CD4-positive, alpha-beta T cell treated with Interleukin-1 beta for 1 hour (primary cell): ENCODE data around the gene LRRC74B.
"Not testable (repeated sequence)": the region's sequence is repeated elsewhere in the genome, so short reads cannot be mapped to it uniquely, and the experiment has no call there.

Experiments
- DNase-seq, 2 donors: peaks; one replicate each; pipeline ENCODE4 v3.0.0-alpha.2; 2020 to 2022

The LRRC74B gene

GRCh38 chr22:21032037-21032867, 13.5 kb upstream of the LRRC74B start, which contains the start of gene SLC7A4:
SLC7A4 (minus strand) TSS chr22:21032561; CDS start chr22:21031812, 749 bp downstream.
- DNase-seq: no peak

GRCh38 chr22:21032868-21033688, 12.7 kb upstream of the LRRC74B start:
- DNase-seq: no peak

- no peak for DNase-seq
Measured at GRCh38 chr22:21033895-21034294, 11.9 kb upstream of the LRRC74B start.

- no peak for DNase-seq
Measured at GRCh38 chr22:21034989-21035388, 10.8 kb upstream of the LRRC74B start.

- no peak for DNase-seq
Measured at GRCh38 chr22:21038405-21038804, 7.3 kb upstream of the LRRC74B start.

GRCh38 chr22:21039158-21039557, 6.6 kb upstream of the LRRC74B start:
- DNase-seq: not testable (repeated sequence)

- no peak for DNase-seq
Measured at GRCh38 chr22:21041937-21042336, 3.8 kb upstream of the LRRC74B start.

- no peak for DNase-seq
Measured at GRCh38 chr22:21042978-21043859, 2.5 kb upstream of the LRRC74B start.

GRCh38 chr22:21043860-21044535, 1.7 kb upstream of the LRRC74B start:
- no peak for DNase-seq

- no peak for DNase-seq
Measured at GRCh38 chr22:21044931-21045584, 688 bp upstream of the LRRC74B start.

- no peak for DNase-seq
Measured at GRCh38 chr22:21047035-21047661, 1.4 kb downstream of the LRRC74B start.

GRCh38 chr22:21047730-21048129, 2.0 kb downstream of the LRRC74B start:
- no peak for DNase-seq

GRCh38 chr22:21048448-21048847, 2.7 kb downstream of the LRRC74B start:
- DNase-seq: not testable (repeated sequence)

- not testable (repeated sequence) for DNase-seq
Measured at GRCh38 chr22:21048965-21049364, 3.2 kb downstream of the LRRC74B start.

- no peak for DNase-seq
Measured at GRCh38 chr22:21051145-21051830, 5.5 kb downstream of the LRRC74B start.

GRCh38 chr22:21051831-21052400, 6.2 kb downstream of the LRRC74B start:
- no peak for DNase-seq

- no peak for DNase-seq
Measured at GRCh38 chr22:21052715-21053459, 7.1 kb downstream of the LRRC74B start.

- DNase-seq: no peak
Measured at GRCh38 chr22:21054046-21054713, 8.4 kb downstream of the LRRC74B start.
